NCI-H82 treated with DMSO at 0.1 percent for 48 hours (cell line): ENCODE results near the gene KRTAP4-9.
"Not testable (repeated sequence)": the region's sequence is repeated elsewhere in the genome, so short reads cannot be mapped to it uniquely, and the experiment has no call there.

ENCODE experiments used
- DNase-seq: peaks from one replicate; lab custom pipeline; 2025; ENCODE audit not compliant: unreplicated experiment; lab: John Stamatoyannopoulos, UW

The KRTAP4-9 gene

GRCh38 chr17:41126412-41126811 lies 21.2 kb downstream of the KRTAP4-9 start:
- no peak for DNase-seq

- DNase-seq, result no peak
Observed at GRCh38 chr17:41127371-41127770, 22.2 kb downstream of the KRTAP4-9 start.

GRCh38 chr17:41131979-41132378 lies 26.8 kb downstream of the KRTAP4-9 start:
- no peak for DNase-seq

- DNase-seq, result no peak
Observed at GRCh38 chr17:41133880-41134735, 28.9 kb downstream of the KRTAP4-9 start.

GRCh38 chr17:41139865-41140264 lies 34.7 kb downstream of the KRTAP4-9 start:
- DNase-seq, result not testable (repeated sequence)

GRCh38 chr17:41140360-41141131 lies 35.4 kb downstream of the KRTAP4-9 start, which contains the start of gene KRTAP4-6:
KRTAP4-6 (minus strand) TSS chr17:41140544; CDS start chr17:41140487, 57 bp downstream.
- DNase-seq, result no peak

- DNase-seq, result no peak
Observed at GRCh38 chr17:41141361-41141760, 36.2 kb downstream of the KRTAP4-9 start.

GRCh38 chr17:41144846-41145245 lies 39.7 kb downstream of the KRTAP4-9 start:
- no peak for DNase-seq

GRCh38 chr17:41145261-41145660 lies 40.1 kb downstream of the KRTAP4-9 start:
- DNase-seq, result no peak

GRCh38 chr17:41147531-41148204 lies 42.5 kb downstream of the KRTAP4-9 start:
- no peak for DNase-seq

GRCh38 chr17:41148971-41149651 lies 43.9 kb downstream of the KRTAP4-9 start:
- not testable (repeated sequence) for DNase-seq

GRCh38 chr17:41149652-41149985 lies 44.4 kb downstream of the KRTAP4-9 start, which contains the start of gene KRTAP4-5:
KRTAP4-5 (minus strand) TSS chr17:41149825; CDS start chr17:41149767, 58 bp downstream.
- no peak for DNase-seq

- DNase-seq, result no peak
Observed at GRCh38 chr17:41150026-41150425, 44.8 kb downstream of the KRTAP4-9 start.

GRCh38 chr17:41151525-41151924 lies 46.3 kb downstream of the KRTAP4-9 start:
- DNase-seq, result no peak

GRCh38 chr17:41153856-41154255 lies 48.7 kb downstream of the KRTAP4-9 start:
- DNase-seq, result no peak
